CD4-positive, alpha-beta T cell (primary cell): ENCODE measurements around the gene TRAPPC3. TPM values are rescaled to one million over a fixed set of nuclear protein-coding genes. Genes with fewer than 3 reads are reported as not detected.
"Not testable (repeated sequence)": the region's sequence is repeated elsewhere in the genome, so short reads cannot be mapped to it uniquely, and the experiment has no call there.

Source experiments
- ATAC-seq: fragments of 200-7000 bp; cut with Tn5 transposase; one replicate; pipeline ENCODE4 v1.10.0; 2022; ENCODE audit warnings: mild to moderate bottlenecking; ENCODE audit not compliant: poor library complexity
- CTCF ChIA-PET: fragments of 350-600 bp; sonication (Branson Sonifier 250); formaldehyde crosslinking; loops from one replicate; lab custom pipeline; 2021; ENCODE audit warnings: antibody characterized with exemption, inconsistent platforms; lab: Charles Lee
- POLR2A ChIA-PET: fragments of 350-600 bp; sonication (Branson Sonifier 250); formaldehyde crosslinking; loops from one replicate; lab custom pipeline; 2021; ENCODE audit warnings: antibody characterized with exemption, inconsistent platforms; lab: Charles Lee
- DNase-seq, 14 experiments: peaks; one replicate each; pipeline ENCODE4 v3.0.0-alpha.2; 2013 to 2020; ENCODE audit warnings: mixed read lengths in 2 of 14
- H3K27ac ChIP-seq, 2 donors: one replicate each; pipeline versions ENCODE4 v1.5.1 to v1.7.0; 2013; ENCODE audit warnings: low read length in 2 of 2, low read depth in 1 of 2, mild to moderate bottlenecking in 1 of 2
- H3K27me3 ChIP-seq, 2 experiments: 1 replicate in 1 of 2; 2 replicates in 1 of 2; pipeline versions ENCODE4 v1.6.1 to v1.7.0; 2013; ENCODE audit warnings: low read length in 2 of 2, control low read depth in 1 of 2, mild to moderate bottlenecking in 1 of 2, moderate library complexity in 1 of 2; ENCODE audit not compliant: insufficient read depth in 2 of 2, control insufficient read depth in 1 of 2
- H3K36me3 ChIP-seq: one replicate; pipeline ENCODE4 v1.6.1; 2013; ENCODE audit warnings: low read length, control low read depth; ENCODE audit not compliant: insufficient read depth
- H3K4me1 ChIP-seq: one replicate; pipeline ENCODE4 v1.6.1; 2013; ENCODE audit warnings: low read length, control low read depth; ENCODE audit not compliant: insufficient read depth
- H3K4me3 ChIP-seq: one replicate; pipeline ENCODE4 v1.5.1; 2013; ENCODE audit warnings: mild to moderate bottlenecking, low read length, moderate library complexity
- H3K9me3 ChIP-seq, 2 experiments: 1 replicate in 1 of 2; 2 replicates in 1 of 2; pipeline versions ENCODE4 v1.6.1 to v1.7.0; 2013; ENCODE audit warnings: low read length in 2 of 2, mild to moderate bottlenecking in 2 of 2, control low read depth in 1 of 2, moderate library complexity in 1 of 2; ENCODE audit not compliant: control insufficient read depth in 1 of 2, insufficient read depth in 1 of 2
- H3K27ac Mint-ChIP-seq: one replicate; pipeline ENCODE4 v1.8.0; 2020; ENCODE audit warnings: mixed read lengths
- H3K27me3 Mint-ChIP-seq: one replicate; pipeline ENCODE4 v1.8.0; 2021; ENCODE audit warnings: mixed read lengths
- H3K36me3 Mint-ChIP-seq: one replicate; pipeline ENCODE4 v1.8.0; 2021; ENCODE audit warnings: low read depth, mixed read lengths
- H3K4me1 Mint-ChIP-seq: one replicate; pipeline ENCODE4 v1.8.0; 2021; ENCODE audit warnings: low read depth, mixed read lengths
- H3K4me3 Mint-ChIP-seq: one replicate; pipeline ENCODE4 v1.8.0; 2020; ENCODE audit warnings: mild to moderate bottlenecking, mixed read lengths
- H3K9me3 Mint-ChIP-seq: one replicate; pipeline ENCODE4 v1.8.0; 2020; ENCODE audit warnings: mixed read lengths
- intact Hi-C, 2 experiments: fragments of 100-400 bp; cut with DNase I in 1 of 2; cut with micrococcal nuclease in 1 of 2; formaldehyde crosslinking; loops; one replicate each; pipeline versions ENCODE4 v1.15.1 to v1.9.0; 2023 to 2025; cut with DNase I, micrococcal nuclease
- total RNA-seq, 174 experiments: library from RNA in 2 of 174; stranded (reverse) in 2 of 174; gene quantifications; one replicate each; pipeline ENCODE4 v1.2.3 and lab custom pipeline; 2021 to 2026
- TF ChIP-seq, protein P1 (sequence below): fragments of 200-600 bp; IDR thresholded peaks from one replicate; pipeline ENCODE4 v1.8.0; 2022; ENCODE audit warnings: antibody characterized with exemption, mild to moderate bottlenecking

The TRAPPC3 gene
- total RNA-seq, 2 experiments from 2014 or later, result 18.4 to 21.3 TPM

DNA sequence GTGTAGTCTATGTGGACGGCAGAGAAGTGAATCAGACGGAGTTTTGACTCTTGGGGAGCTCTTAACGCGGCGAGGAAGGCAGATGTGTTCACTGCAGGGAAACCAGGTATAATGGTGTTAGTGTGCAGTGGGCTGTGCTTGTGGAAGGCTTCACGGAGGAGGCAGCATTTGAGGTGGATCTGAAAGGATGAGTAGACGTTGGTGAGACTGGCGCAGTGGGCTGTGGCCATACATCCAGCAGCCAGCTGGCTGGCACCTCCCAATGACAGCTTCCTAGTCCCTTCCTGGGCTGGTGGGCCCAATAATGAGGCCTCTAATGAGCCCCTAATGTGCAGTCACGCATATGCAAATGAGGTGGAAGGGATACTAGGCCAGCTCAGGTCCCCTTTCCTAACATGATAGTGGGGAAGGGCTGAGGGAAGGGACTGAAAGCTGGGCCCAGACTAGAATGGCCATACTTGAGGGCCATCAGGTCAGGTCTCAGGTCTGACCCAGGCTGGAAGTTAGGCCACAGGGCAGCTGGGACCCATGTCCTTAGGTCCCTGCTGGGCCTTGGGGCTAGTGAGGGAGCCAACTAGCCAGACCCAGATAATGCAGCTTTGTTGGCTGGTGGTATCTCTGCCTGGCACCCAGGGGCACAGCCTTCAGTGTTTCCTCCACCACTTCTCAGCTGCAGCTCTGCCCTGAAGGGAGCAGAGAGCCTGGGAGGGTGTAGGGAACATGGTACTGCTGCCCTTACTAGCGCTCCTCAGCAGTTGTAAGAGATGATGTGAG is 10.5 kb upstream of the TRAPPC3 start:
- Mint-ChIP-seq H3K4me3 (peak overlapping the region; percentile 88), H3K36me3 (peaks cover 46% of the 10 kb centered on the region), H3K4me1 (peaks cover 77% of the 10 kb centered on the region), H3K27ac (peak overlapping the region; percentile 97), H3K9me3 (no peaks in the 10 kb centered on the region), H3K27me3 (no peaks in the 10 kb centered on the region)
- ATAC-seq (no peak), DNase-seq (peak in 1 of 14 experiments; percentile 25)
- Histone ChIP-seq H3K27ac (peak overlapping the region; percentile 91 to 93), H3K4me3 (peak overlapping the region; percentile 61), H3K27me3 (no peaks in the 10 kb centered on the region), H3K9me3 (no peaks in the 10 kb centered on the region), H3K36me3 (peaks cover 11% of the 10 kb centered on the region), H3K4me1 (peaks cover 79% of the 10 kb centered on the region)
- POLR2A ChIA-PET, result interaction anchor here (0.6 to 5.5 kb wide), 14 partner anchors 9 to 391 kb away, joined by 3 to 194 read pairs (median 4); partner anchors contain the start of genes ADPRS, AGO3, STK40 and THRAP3
- intact Hi-C loops, result loop anchor here in 1 of 2 experiments (5.0 kb wide), 1 partner anchor 62 kb away; the partner anchor contains the start of gene THRAP3
- TF ChIP-seq, protein P1, sequence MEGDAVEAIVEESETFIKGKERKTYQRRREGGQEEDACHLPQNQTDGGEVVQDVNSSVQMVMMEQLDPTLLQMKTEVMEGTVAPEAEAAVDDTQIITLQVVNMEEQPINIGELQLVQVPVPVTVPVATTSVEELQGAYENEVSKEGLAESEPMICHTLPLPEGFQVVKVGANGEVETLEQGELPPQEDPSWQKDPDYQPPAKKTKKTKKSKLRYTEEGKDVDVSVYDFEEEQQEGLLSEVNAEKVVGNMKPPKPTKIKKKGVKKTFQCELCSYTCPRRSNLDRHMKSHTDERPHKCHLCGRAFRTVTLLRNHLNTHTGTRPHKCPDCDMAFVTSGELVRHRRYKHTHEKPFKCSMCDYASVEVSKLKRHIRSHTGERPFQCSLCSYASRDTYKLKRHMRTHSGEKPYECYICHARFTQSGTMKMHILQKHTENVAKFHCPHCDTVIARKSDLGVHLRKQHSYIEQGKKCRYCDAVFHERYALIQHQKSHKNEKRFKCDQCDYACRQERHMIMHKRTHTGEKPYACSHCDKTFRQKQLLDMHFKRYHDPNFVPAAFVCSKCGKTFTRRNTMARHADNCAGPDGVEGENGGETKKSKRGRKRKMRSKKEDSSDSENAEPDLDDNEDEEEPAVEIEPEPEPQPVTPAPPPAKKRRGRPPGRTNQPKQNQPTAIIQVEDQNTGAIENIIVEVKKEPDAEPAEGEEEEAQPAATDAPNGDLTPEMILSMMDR, result no peak
- CTCF ChIA-PET, result interaction anchor here (1.2 to 6.3 kb wide), 4 partner anchors 9 to 123 kb away, joined by 3 to 74 read pairs (median 15); partner anchors contain the start of gene TRAPPC3

- Mint-ChIP-seq H3K36me3 (peaks cover 39% of the 10 kb centered on the region), H3K4me3 (peak overlapping the region; percentile 94), H3K4me1 (peaks cover 75% of the 10 kb centered on the region), H3K27ac (peak overlapping the region; percentile 97)
- H3K27me3 Mint-ChIP-seq, H3K27me3 ChIP-seq, DNase-seq, H3K9me3 Mint-ChIP-seq, intact Hi-C loops, H3K9me3 ChIP-seq, ATAC-seq: not testable (repeated sequence)
- Histone ChIP-seq H3K4me1 (peaks cover 78% of the 10 kb centered on the region), H3K4me3 (peak overlapping the region; percentile 99), H3K27ac (peak overlapping the region; percentile 91 to 96), H3K36me3 (peaks cover 11% of the 10 kb centered on the region)
- CTCF ChIA-PET, result interaction anchor here (6.3 kb wide), 1 partner anchor 9 kb away, joined by 74 read pairs; the partner anchor contains the start of gene TRAPPC3
- POLR2A ChIA-PET, result interaction anchor here (0.5 to 5.5 kb wide), 4 partner anchors 8 to 60 kb away, joined by 3 to 194 read pairs (median 24); partner anchors contain the start of gene TRAPPC3
These were observed 9.6 kb upstream of the TRAPPC3 start for GRCh38 chr1:36158827-36159252.

DNA sequence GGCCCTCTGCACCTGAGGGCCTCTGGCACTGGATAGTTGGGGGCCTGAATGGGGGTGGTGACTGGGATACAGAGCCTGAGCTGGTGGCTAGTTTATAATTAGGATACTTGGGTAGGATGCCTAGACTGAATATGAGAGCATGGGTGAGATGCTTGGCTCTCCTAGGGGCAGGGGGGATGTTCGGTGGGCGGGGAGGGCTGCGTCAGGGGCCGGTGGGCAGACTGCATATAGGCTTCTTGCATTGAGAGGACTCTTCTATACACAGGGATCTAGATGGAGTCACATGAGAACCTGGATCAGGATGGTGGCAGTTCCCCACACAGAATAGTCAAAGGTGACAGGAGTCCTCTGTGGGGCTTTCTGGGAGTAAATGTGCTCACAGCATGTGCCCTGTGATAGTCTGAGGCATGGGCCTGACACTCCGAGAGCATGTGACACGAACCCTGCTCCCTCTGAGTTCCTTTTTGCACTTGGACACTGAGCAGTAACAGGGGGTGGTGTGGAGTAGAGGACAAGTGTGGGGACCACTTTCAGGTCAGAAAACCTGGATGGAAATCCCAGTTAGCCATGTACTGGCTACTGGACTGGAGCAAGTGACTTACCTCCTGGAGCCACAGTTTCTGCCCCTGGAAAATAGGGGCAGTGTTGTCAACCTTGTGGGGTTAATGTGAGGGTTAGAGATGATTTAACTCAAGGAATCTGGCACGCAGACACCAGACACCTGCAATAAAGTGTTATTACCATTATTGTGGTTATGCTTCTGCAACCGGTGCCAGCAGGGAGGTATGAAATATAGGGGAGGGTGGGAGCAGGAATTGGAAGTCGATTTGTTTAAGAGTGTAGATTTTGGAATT is 8.9 kb upstream of the TRAPPC3 start:
- peak overlapping the region; percentile 56 to 96 for H3K27ac ChIP-seq
- H3K27me3 ChIP-seq, result no peaks in the 10 kb centered on the region
- H3K27me3 Mint-ChIP-seq, result no peaks in the 10 kb centered on the region
- H3K4me3 ChIP-seq, result peak overlapping the region; percentile 99
- TF ChIP-seq, protein P1, result no peak
- H3K9me3 ChIP-seq, result no peaks in the 10 kb centered on the region
- ATAC-seq (no peak), DNase-seq (no peak)
- H3K36me3 ChIP-seq, result peaks cover 11% of the 10 kb centered on the region
- H3K4me1 Mint-ChIP-seq, result peaks cover 78% of the 10 kb centered on the region
- ChIA-PET CTCF (interaction anchor here (1.0 to 6.3 kb wide), 3 partner anchors 8 to 30 kb away, joined by 4 to 74 read pairs (median 18); partner anchors contain the start of gene TRAPPC3), POLR2A (interaction anchor here (2.2 to 5.5 kb wide), 3 partner anchors 7 to 65 kb away, joined by 7 to 194 read pairs (median 50); partner anchors contain the start of genes THRAP3 and TRAPPC3)
- no peaks in the 10 kb centered on the region for H3K9me3 Mint-ChIP-seq
- H3K4me1 ChIP-seq, result peaks cover 79% of the 10 kb centered on the region
- peak overlapping the region; percentile 97 for H3K27ac Mint-ChIP-seq
- H3K4me3 Mint-ChIP-seq, result peak overlapping the region; percentile 94
- intact Hi-C loops, result no loop called here
- H3K36me3 Mint-ChIP-seq, result peaks cover 37% of the 10 kb centered on the region
